ENCODE data around the gene MYO5B. TPM values are rescaled to one million over a fixed set of nuclear protein-coding genes. Genes with fewer than 3 reads are reported as not detected.

MYO5B gene
- total RNA-seq, 2 experiments from 2014 or later = not detected

- DNase-seq (no peak), ATAC-seq (ENCODE audit: low read depth) (no peak)
- Mint-ChIP-seq H3K4me3 (no peak overlapping the region), H3K27me3 (peaks cover 13% of the 10 kb centered on the region), H3K27ac (no peak overlapping the region), H3K36me3 (no peaks in the 10 kb centered on the region), H3K9me3 (no peaks in the 10 kb centered on the region), H3K4me1 (no peaks in the 10 kb centered on the region)
- POLR2A ChIA-PET = no interaction called here
Observed at GRCh38 chr18:49980896-49981295, 214.1 kb downstream of the MYO5B start.

GRCh38 chr18:49976795-49977560 is 218.0 kb downstream of the MYO5B start:
- Mint-ChIP-seq H3K36me3 (no peaks in the 10 kb centered on the region), H3K9me3 (no peaks in the 10 kb centered on the region), H3K4me3 (no peak overlapping the region), H3K27me3 (peaks cover 12% of the 10 kb centered on the region), H3K27ac (no peak overlapping the region), H3K4me1 (no peaks in the 10 kb centered on the region)
- ATAC-seq (ENCODE audit: low read depth) (no peak), DNase-seq (no peak)
- POLR2A ChIA-PET = no interaction called here

- H3K27me3 Mint-ChIP-seq = peaks cover 14% of the 10 kb centered on the region
- H3K9me3 Mint-ChIP-seq = no peaks in the 10 kb centered on the region
- no peak overlapping the region for H3K27ac Mint-ChIP-seq
- H3K4me3 Mint-ChIP-seq = no peak overlapping the region
- H3K4me1 Mint-ChIP-seq = no peaks in the 10 kb centered on the region
- DNase-seq (no peak), ATAC-seq (ENCODE audit: low read depth) (no peak)
- H3K36me3 Mint-ChIP-seq = no peaks in the 10 kb centered on the region
- POLR2A ChIA-PET = no interaction called here
Observed at GRCh38 chr18:49976001-49976400, 218.9 kb downstream of the MYO5B start.

- ATAC-seq (ENCODE audit: low read depth) = no peak
- peaks cover 13% of the 10 kb centered on the region for H3K27me3 Mint-ChIP-seq
Observed at GRCh38 chr18:49974079-49974478, 220.9 kb downstream of the MYO5B start.

GRCh38 chr18:49973592-49973991 is 221.4 kb downstream of the MYO5B start:
- H3K4me1 Mint-ChIP-seq = no peaks in the 10 kb centered on the region
- no peak overlapping the region for H3K4me3 Mint-ChIP-seq
- DNase-seq (no peak), ATAC-seq (ENCODE audit: low read depth) (no peak)
- no peaks in the 10 kb centered on the region for H3K36me3 Mint-ChIP-seq
- H3K27me3 Mint-ChIP-seq = peaks cover 13% of the 10 kb centered on the region
- H3K9me3 Mint-ChIP-seq = no peaks in the 10 kb centered on the region
- POLR2A ChIA-PET = no interaction called here
- H3K27ac Mint-ChIP-seq = no peak overlapping the region

More at GRCh38 chr18:49974079-49974478, 220.9 kb downstream of the MYO5B start:
- Mint-ChIP-seq H3K36me3 (no peaks in the 10 kb centered on the region), H3K4me1 (no peaks in the 10 kb centered on the region), H3K9me3 (no peaks in the 10 kb centered on the region), H3K27ac (no peak overlapping the region), H3K4me3 (no peak overlapping the region)
- no peak for DNase-seq
- POLR2A ChIA-PET = no interaction called here

- POLR2A ChIA-PET = no interaction called here
- Mint-ChIP-seq H3K27me3 (peaks cover 10% of the 10 kb centered on the region), H3K4me1 (no peaks in the 10 kb centered on the region), H3K27ac (no peak overlapping the region), H3K4me3 (no peak overlapping the region), H3K9me3 (no peaks in the 10 kb centered on the region), H3K36me3 (no peaks in the 10 kb centered on the region)
- DNase-seq (no peak), ATAC-seq (ENCODE audit: low read depth) (no peak)
Observed at GRCh38 chr18:49972535-49972934, 222.4 kb downstream of the MYO5B start.

GRCh38 chr18:49971462-49971861 is 223.5 kb downstream of the MYO5B start:
- Mint-ChIP-seq H3K9me3 (no peaks in the 10 kb centered on the region), H3K27me3 (peaks cover 12% of the 10 kb centered on the region), H3K4me1 (no peaks in the 10 kb centered on the region), H3K36me3 (no peaks in the 10 kb centered on the region), H3K27ac (no peak overlapping the region), H3K4me3 (no peak overlapping the region)
- POLR2A ChIA-PET = no interaction called here
- ATAC-seq (ENCODE audit: low read depth) = no peak
- DNase-seq = no peak

GRCh38 chr18:49970319-49970718 is 224.6 kb downstream of the MYO5B start:
- DNase-seq (no peak), ATAC-seq (ENCODE audit: low read depth) (no peak)
- POLR2A ChIA-PET = no interaction called here
- peaks cover 23% of the 10 kb centered on the region for H3K27me3 Mint-ChIP-seq
- no peaks in the 10 kb centered on the region for H3K36me3 Mint-ChIP-seq
- peaks cover 6% of the 10 kb centered on the region for H3K4me1 Mint-ChIP-seq
- H3K9me3 Mint-ChIP-seq = no peaks in the 10 kb centered on the region
- no peak overlapping the region for H3K27ac Mint-ChIP-seq
- H3K4me3 Mint-ChIP-seq = no peak overlapping the region

- DNase-seq = no peak
- Mint-ChIP-seq H3K36me3 (no peaks in the 10 kb centered on the region), H3K4me1 (peaks cover 6% of the 10 kb centered on the region), H3K4me3 (no peak overlapping the region), H3K27me3 (peaks cover 23% of the 10 kb centered on the region), H3K9me3 (no peaks in the 10 kb centered on the region), H3K27ac (no peak overlapping the region)
- POLR2A ChIA-PET = no interaction called here
- no peak for ATAC-seq (ENCODE audit: low read depth)
Observed at GRCh38 chr18:49968644-49969309, 226.2 kb downstream of the MYO5B start.

- DNase-seq (no peak), ATAC-seq (ENCODE audit: low read depth) (no peak)
- H3K4me1 Mint-ChIP-seq = peaks cover 6% of the 10 kb centered on the region
- H3K4me3 Mint-ChIP-seq = no peak overlapping the region
- no peaks in the 10 kb centered on the region for H3K9me3 Mint-ChIP-seq
- POLR2A ChIA-PET = no interaction called here
- H3K36me3 Mint-ChIP-seq = no peaks in the 10 kb centered on the region
- peaks cover 26% of the 10 kb centered on the region for H3K27me3 Mint-ChIP-seq
- no peak overlapping the region for H3K27ac Mint-ChIP-seq
Observed at GRCh38 chr18:49967636-49968313, 227.2 kb downstream of the MYO5B start.

- POLR2A ChIA-PET = no interaction called here
- H3K36me3 Mint-ChIP-seq = no peaks in the 10 kb centered on the region
- H3K4me3 Mint-ChIP-seq = no peak overlapping the region
- no peak overlapping the region for H3K27ac Mint-ChIP-seq
- H3K9me3 Mint-ChIP-seq = no peaks in the 10 kb centered on the region
- no peak for DNase-seq
- H3K27me3 Mint-ChIP-seq = peaks cover 28% of the 10 kb centered on the region
- ATAC-seq (ENCODE audit: low read depth) = no peak
- peaks cover 8% of the 10 kb centered on the region for H3K4me1 Mint-ChIP-seq
Observed at GRCh38 chr18:49967171-49967570, 227.8 kb downstream of the MYO5B start.

- Mint-ChIP-seq H3K36me3 (no peaks in the 10 kb centered on the region), H3K9me3 (no peaks in the 10 kb centered on the region), H3K4me3 (no peak overlapping the region), H3K27me3 (peaks cover 22% of the 10 kb centered on the region), H3K27ac (no peak overlapping the region), H3K4me1 (peaks cover 19% of the 10 kb centered on the region)
- ATAC-seq (ENCODE audit: low read depth) (no peak), DNase-seq (no peak)
- POLR2A ChIA-PET = no interaction called here
Observed at GRCh38 chr18:49966090-49966489, 228.9 kb downstream of the MYO5B start.

- Mint-ChIP-seq H3K27ac (no peak overlapping the region), H3K4me1 (peaks cover 45% of the 10 kb centered on the region), H3K9me3 (no peaks in the 10 kb centered on the region), H3K27me3 (peaks cover 18% of the 10 kb centered on the region), H3K36me3 (no peaks in the 10 kb centered on the region), H3K4me3 (no peak overlapping the region)
- ATAC-seq (ENCODE audit: low read depth) (no peak), DNase-seq (no peak)
- POLR2A ChIA-PET = no interaction called here
Observed at GRCh38 chr18:49963217-49963616, 231.7 kb downstream of the MYO5B start.

- Mint-ChIP-seq H3K27ac (peak overlapping the region; percentile 55), H3K9me3 (no peaks in the 10 kb centered on the region), H3K36me3 (no peaks in the 10 kb centered on the region), H3K27me3 (peaks cover 22% of the 10 kb centered on the region), H3K4me3 (peak overlapping the region; percentile 37), H3K4me1 (peaks cover 47% of the 10 kb centered on the region)
- DNase-seq (no peak), ATAC-seq (ENCODE audit: low read depth) (peak; percentile 62)
- POLR2A ChIA-PET = no interaction called here
Observed at GRCh38 chr18:49961271-49961670, 233.7 kb downstream of the MYO5B start.

Data from activated naive CD8-positive, alpha-beta T cell treated with anti-CD3 and anti-CD28 coated beads, Interleukin-2, amount 10 ng/mL, durations not matched to agents 7 days and 5 days (primary cell).